ENCODE measurements around the gene NACAD.

DNA sequence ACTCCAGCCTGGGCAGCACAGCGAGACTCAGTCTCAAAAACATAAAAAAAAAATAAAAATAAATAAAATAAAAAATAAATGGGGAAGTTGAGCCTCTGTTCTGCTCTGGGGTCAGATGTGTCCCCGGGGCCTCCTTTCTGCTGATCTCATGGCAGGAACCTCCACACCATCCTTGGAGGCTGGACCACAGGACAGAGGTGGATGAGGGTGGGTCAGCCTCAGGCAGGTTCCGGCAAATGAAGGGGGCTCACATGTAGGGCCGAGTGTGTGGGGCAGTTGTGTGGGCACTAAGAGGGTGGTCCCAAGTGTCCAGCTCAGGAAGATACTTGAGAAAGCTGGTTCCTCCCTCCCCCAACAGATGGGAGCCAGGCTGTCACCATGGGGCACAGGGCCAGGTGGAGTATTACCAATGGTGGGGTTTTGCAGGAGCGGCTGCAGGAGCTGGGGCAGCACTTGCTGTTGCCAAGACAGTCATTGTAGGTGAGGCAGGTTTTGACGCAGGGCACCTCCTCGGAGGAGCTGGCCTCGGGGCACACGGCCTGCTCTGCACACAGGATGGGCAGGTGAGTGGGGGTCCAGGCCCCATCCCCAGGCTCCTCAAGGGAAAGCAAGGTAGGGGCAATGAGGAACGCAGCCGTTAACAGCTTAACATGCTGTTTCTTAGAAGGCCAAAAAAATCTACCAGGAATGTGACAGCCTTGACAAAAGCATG is 36.6 kb upstream of the NACAD start:
- TF ChIP-seq, protein P1, sequence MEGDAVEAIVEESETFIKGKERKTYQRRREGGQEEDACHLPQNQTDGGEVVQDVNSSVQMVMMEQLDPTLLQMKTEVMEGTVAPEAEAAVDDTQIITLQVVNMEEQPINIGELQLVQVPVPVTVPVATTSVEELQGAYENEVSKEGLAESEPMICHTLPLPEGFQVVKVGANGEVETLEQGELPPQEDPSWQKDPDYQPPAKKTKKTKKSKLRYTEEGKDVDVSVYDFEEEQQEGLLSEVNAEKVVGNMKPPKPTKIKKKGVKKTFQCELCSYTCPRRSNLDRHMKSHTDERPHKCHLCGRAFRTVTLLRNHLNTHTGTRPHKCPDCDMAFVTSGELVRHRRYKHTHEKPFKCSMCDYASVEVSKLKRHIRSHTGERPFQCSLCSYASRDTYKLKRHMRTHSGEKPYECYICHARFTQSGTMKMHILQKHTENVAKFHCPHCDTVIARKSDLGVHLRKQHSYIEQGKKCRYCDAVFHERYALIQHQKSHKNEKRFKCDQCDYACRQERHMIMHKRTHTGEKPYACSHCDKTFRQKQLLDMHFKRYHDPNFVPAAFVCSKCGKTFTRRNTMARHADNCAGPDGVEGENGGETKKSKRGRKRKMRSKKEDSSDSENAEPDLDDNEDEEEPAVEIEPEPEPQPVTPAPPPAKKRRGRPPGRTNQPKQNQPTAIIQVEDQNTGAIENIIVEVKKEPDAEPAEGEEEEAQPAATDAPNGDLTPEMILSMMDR (IDR thresholded peaks at IDR 0.05), result no peak
- no peak for TF ChIP-seq POLR2A (IDR thresholded peaks at IDR 0.05)
